GM10248 (cell line): ENCODE results near the gene SAAL1.

Source experiments
- CTCF ChIA-PET: fragments of 300-600 bp; sonication (Branson Sonifier 250); formaldehyde crosslinking; extraction: SDS; loops from one replicate; lab custom pipeline; 2021; ENCODE audit warnings: antibody characterized with exemption; lab: Yijun Ruan, JAX
- POLR2A ChIA-PET: fragments of 350-650 bp; sonication (Branson Sonifier 250); formaldehyde crosslinking; extraction: SDS; loops from one replicate; lab custom pipeline; 2020; ENCODE audit warnings: antibody characterized with exemption; lab: Yijun Ruan, JAX
- DNase-seq: peaks from one replicate; pipeline ENCODE4 v3.0.0; 2012; ENCODE audit errors: extremely low spot score
- CTCF ChIP-seq: IDR thresholded peaks from 2 replicates; pipeline ENCODE4 v1.5.1; 2012; ENCODE audit warnings: mild to moderate bottlenecking, low read depth; ENCODE audit errors: extremely low read depth, missing control alignments, control extremely low read depth

Gene SAAL1

GRCh38 chr11:18088966-18089365 is 16.9 kb downstream of the SAAL1 start:
- CTCF ChIA-PET: interaction anchor here (0.9 to 3.0 kb wide), 4 partner anchors 9 to 27 kb away, joined by 3 to 16 read pairs (median 8); partner anchors contain the start of gene SAAL1
- no peak for TF ChIP-seq CTCF
- POLR2A ChIA-PET: no interaction called here
- DNase-seq: no peak

- CTCF ChIA-PET: interaction anchor here (1.3 to 3.0 kb wide), 4 partner anchors 8 to 27 kb away, joined by 3 to 16 read pairs (median 8); partner anchors contain the start of gene SAAL1
- DNase-seq: no peak
- POLR2A ChIA-PET: no interaction called here
- TF ChIP-seq CTCF: no peak
Observed at GRCh38 chr11:18088366-18088765, 17.5 kb downstream of the SAAL1 start.

GRCh38 chr11:18081551-18081950 is 24.3 kb downstream of the SAAL1 start:
- no peak for DNase-seq
- TF ChIP-seq CTCF: no peak
- ChIA-PET POLR2A (no interaction called here), CTCF (interaction anchor here (1.1 to 1.6 kb wide), 2 partner anchors 9 to 17 kb away, joined by 5 read pairs; no protein-coding TSS in a partner anchor)

GRCh38 chr11:18080451-18080850 is 25.4 kb downstream of the SAAL1 start:
- ChIA-PET POLR2A (no interaction called here), CTCF (interaction anchor here (1.0 to 1.9 kb wide), 6 partner anchors 8 to 641 kb away, joined by 3 to 6 read pairs (median 4); no protein-coding TSS in a partner anchor)
- no peak for DNase-seq
- TF ChIP-seq CTCF: no peak

- ChIA-PET CTCF (interaction anchor here (1.7 kb wide), 1 partner anchor 27 kb away, joined by 7 read pairs; the partner anchor contains the start of gene SAAL1), POLR2A (interaction anchor here (0.7 kb wide), 1 partner anchor 20 kb away, joined by 3 read pairs; no protein-coding TSS in a partner anchor)
- no peak for TF ChIP-seq CTCF
Observed at GRCh38 chr11:18078909-18079308, 27.0 kb downstream of the SAAL1 start.

GRCh38 chr11:18075444-18075843 is 30.4 kb downstream of the SAAL1 start:
- POLR2A ChIA-PET: no interaction called here

More at GRCh38 chr11:18078909-18079308, 27.0 kb downstream of the SAAL1 start:
- DNase-seq: no peak

More at GRCh38 chr11:18075444-18075843, 30.4 kb downstream of the SAAL1 start:
- no peak for TF ChIP-seq CTCF
- DNase-seq: no peak
- CTCF ChIA-PET: interaction anchor here (1.3 kb wide), 1 partner anchor 40 kb away, joined by 3 read pairs; no protein-coding TSS in a partner anchor
